ENCODE results near the gene UGP2.
"Not testable (repeated sequence)": the region's sequence is repeated elsewhere in the genome, so short reads cannot be mapped to it uniquely, and the experiment has no call there.

The UGP2 gene

DNA sequence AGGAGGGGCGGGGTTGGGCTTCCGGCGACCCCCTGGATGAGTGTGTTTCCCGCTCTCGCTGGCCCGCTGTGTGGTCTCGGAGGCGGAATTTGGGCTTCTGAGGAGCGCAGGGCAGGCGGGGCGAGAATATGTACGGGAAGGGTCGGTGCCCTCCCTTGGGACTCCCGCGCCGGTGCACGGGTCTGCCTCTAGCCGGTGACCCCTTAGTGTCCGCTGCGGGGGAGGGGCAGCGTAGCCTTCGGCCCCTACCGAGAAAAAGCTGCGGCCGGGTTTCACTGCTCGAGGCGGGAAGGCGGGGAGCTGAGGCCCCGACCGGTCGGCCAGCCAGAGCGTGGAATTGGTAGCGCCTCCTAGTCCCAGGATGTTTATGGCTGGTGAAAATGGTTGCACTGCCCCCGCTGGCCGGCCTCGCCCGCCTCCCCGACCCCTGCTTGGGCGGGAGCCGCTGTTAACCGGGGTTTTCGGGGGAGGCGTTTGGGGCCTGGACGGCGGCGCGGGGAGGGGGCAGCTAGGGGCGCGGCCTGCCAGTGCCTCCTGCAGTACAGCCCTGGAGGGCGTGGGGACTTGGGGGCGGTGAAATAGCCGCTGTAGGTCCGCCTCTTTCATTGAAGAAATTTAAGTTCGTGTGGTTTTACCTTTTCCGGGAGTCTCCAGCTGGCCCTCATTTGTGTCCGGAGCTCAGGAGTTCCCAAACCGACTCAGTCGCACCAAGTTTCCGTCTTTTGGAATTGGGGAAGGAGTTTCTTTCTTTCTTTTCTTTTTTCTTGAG lies at the start of gene UGP2:
Gene UGP2 (plus strand): TSS at position 643 of the 769 bp plus-strand sequence. CDS start 290 bp downstream, outside the sequence.
- 0 out of 2 replicates have a peak, but pooled peaks cover 2% of the 10 kb centered on the region for H3K36me3 ChIP-seq (ENCODE audit: insufficient read depth, low read length)
- H3K4me1 ChIP-seq (ENCODE audit: insufficient read depth, low read length) = no peaks in the 10 kb centered on the region
- no peaks in the 10 kb centered on the region for H3K9me3 ChIP-seq (ENCODE audit: control insufficient read depth, insufficient read depth, low read length)

DNA sequence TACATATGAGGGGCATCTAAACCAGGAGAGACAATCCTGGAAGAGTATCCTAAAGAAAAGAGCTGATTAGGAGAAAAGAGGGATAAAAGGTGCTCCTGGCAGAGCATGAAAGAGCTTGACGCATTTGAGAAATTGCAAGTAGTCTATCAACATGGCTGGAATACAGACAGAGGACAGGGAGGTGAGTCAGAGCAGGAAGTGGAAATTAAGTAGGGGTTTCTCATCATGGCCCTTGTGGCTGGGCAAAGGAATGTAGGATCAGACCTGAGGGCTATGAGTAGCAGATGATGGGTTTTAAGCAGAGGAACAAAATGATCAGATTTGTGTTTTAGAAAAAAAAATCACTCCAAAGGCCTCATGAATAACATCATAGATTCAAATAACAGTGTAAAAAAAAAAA lies 49.2 kb upstream of the UGP2 start:
- H3K9ac ChIP-seq (ENCODE audit: low read depth, low read length) = no peak overlapping the region
- H3K4me1 ChIP-seq (ENCODE audit: insufficient read depth, low read length) = peaks cover 19% of the 10 kb centered on the region
- H3K9me3 ChIP-seq (ENCODE audit: control insufficient read depth, insufficient read depth, low read length) = no peaks in the 10 kb centered on the region; the same call in 1 of the 2 replicates
- no peaks in the 10 kb centered on the region for H3K36me3 ChIP-seq (ENCODE audit: insufficient read depth, low read length)

More for the DNA sequence above, at the start of gene UGP2:
- H3K9ac ChIP-seq (ENCODE audit: low read depth, low read length) = peak within 1 kb of the TSS; percentile 92

DNA sequence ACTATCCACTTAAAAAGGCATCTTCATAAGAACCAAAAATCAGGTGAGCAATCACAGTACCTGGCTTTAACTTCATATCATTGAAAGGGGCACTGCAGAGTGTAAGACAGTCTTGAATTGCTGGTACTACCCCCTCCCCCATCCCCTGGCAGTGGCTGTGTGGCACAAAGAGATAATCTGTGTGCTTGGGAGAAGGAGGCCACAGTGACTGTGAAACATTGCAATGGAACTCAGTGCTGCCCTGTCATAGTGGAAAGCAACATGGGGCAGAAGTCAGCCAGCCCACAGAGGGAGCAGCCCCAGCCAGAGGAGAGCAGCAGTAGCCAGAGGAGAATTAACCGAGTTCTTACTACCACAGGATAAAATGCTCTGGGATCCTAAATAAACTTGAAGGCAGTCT lies 45.3 kb upstream of the UGP2 start:
- H3K9ac ChIP-seq (ENCODE audit: low read depth, low read length) = no peak overlapping the region
- no peaks in the 10 kb centered on the region for H3K36me3 ChIP-seq (ENCODE audit: insufficient read depth, low read length)
- H3K9me3 ChIP-seq (ENCODE audit: control insufficient read depth, insufficient read depth, low read length) = no peaks in the 10 kb centered on the region; the same call in 1 of the 2 replicates
- peaks cover 1% of the 10 kb centered on the region; the same call in 1 of the 2 replicates for H3K4me1 ChIP-seq (ENCODE audit: insufficient read depth, low read length)

DNA sequence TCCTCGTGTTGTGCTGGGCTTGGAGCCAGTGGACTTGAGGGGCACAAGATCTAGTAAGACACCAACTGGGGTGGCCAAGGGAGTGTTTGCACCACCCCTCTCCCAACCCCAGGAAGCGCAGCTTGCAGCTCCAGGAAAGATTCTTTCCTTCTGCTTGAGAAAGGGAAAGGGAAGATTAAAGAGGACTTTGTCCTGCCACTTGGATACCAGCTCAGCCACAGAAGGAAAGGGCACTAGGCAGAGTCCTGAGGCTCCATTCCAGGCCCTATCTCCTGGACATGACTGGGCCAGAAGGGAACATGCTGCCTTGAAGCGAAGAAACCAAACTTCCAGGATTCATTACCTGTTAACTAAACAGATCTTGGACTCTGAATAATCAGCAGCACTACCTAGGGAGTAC lies 44.9 kb upstream of the UGP2 start:
- Histone ChIP-seq H3K4me1 (ENCODE audit: insufficient read depth, low read length) (no peaks in the 10 kb centered on the region; the same call in 1 of the 2 replicates), H3K9ac (ENCODE audit: low read depth, low read length) (no peak overlapping the region), H3K36me3 (ENCODE audit: insufficient read depth, low read length) (no peaks in the 10 kb centered on the region), H3K9me3 (ENCODE audit: control insufficient read depth, insufficient read depth, low read length) (no peaks in the 10 kb centered on the region; the same call in 1 of the 2 replicates)

DNA sequence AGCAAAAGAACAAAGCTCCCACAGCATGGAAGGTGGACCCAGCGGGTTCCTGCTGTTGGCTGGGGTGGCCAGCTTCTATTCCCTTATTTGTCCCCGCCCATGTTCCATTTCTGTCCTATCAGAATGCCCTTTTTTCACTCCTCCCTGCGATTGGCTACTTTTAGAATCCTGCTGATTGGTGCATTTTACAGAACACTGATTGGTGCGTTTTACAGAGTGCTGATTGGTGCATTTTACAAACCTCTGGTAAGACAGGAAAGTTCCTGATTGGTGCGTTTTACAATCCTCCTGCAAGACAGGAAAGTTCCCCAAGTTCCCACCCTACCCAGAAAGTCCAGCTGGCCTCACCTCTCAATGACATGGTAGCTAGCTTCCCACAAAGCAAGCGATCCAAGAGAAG lies 40.2 kb upstream of the UGP2 start:
- Histone ChIP-seq H3K9me3 (ENCODE audit: control insufficient read depth, insufficient read depth, low read length) (no peaks in the 10 kb centered on the region), H3K36me3 (ENCODE audit: insufficient read depth, low read length) (no peaks in the 10 kb centered on the region), H3K4me1 (ENCODE audit: insufficient read depth, low read length) (no peaks in the 10 kb centered on the region; the same call in 1 of the 2 replicates), H3K9ac (ENCODE audit: low read depth, low read length) (no peak overlapping the region)

DNA sequence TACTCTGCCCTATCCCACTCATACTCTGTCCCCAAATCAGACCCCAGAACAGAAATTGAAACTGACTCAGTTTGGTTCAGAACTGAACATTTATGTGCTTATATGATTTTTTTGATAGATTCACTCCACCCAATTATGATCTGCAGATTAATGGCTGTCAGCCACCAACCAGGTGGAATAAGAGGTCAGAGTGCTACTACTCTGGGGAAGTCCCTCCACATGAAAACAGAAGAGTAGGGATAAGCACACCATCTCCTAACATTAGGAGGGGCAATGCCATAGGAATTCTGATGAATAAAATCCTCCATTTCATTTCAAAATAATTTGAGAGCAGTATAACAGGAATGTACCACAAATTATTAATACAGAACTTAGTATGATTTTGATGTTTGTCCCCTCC lies 36.3 kb upstream of the UGP2 start:
- H3K36me3 ChIP-seq (ENCODE audit: insufficient read depth, low read length) = no peaks in the 10 kb centered on the region
- no peaks in the 10 kb centered on the region for H3K4me1 ChIP-seq (ENCODE audit: insufficient read depth, low read length)
- H3K9ac ChIP-seq (ENCODE audit: low read depth, low read length) = no peak overlapping the region
- H3K9me3 ChIP-seq (ENCODE audit: control insufficient read depth, insufficient read depth, low read length) = no peaks in the 10 kb centered on the region

DNA sequence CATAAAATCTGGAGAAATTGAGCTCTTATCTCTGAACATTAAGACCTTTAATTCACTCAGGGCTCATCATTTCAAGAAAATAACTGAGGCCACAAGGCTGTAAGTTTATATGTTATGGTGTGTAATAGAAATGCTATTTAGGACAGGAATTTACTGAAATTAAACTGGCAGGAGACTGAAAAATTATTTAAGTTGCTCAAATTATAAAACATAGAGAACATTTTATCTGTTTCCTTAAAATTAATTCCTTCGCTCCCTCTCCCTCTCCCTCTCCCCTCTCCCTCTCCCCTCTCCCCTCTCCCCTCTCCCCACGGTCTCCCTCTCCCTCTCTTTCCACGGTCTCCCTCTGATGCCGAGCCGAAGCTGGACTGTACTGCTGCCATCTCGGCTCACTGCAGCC lies 33.7 kb upstream of the UGP2 start:
- H3K36me3 ChIP-seq (ENCODE audit: insufficient read depth, low read length); H3K9ac ChIP-seq (ENCODE audit: low read depth, low read length); H3K9me3 ChIP-seq (ENCODE audit: control insufficient read depth, insufficient read depth, low read length); H3K4me1 ChIP-seq (ENCODE audit: insufficient read depth, low read length): not testable (repeated sequence)

DNA sequence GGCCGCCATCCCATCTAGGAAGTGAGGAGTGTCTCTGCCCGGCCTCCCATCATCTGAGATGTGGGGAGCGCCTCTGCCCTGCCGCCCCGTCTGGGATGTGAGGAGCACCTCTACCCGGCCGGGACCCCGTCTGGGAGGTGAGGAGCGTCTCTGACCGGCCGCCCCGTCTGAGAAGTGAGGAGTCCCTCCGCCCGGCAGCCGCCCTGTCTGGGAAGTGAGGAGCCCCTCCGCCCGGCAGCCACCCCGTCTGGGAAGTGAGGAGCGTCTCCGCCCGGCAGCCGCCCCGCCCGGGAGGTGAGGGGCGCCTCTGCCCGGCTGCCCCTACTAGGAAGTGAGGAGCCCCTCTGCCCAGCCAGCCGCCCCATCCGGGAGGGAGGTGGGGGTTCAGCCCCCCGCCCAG lies 32.8 kb upstream of the UGP2 start:
- not testable (repeated sequence) for H3K9ac ChIP-seq (ENCODE audit: low read depth, low read length); H3K9me3 ChIP-seq (ENCODE audit: control insufficient read depth, insufficient read depth, low read length); H3K4me1 ChIP-seq (ENCODE audit: insufficient read depth, low read length); H3K36me3 ChIP-seq (ENCODE audit: insufficient read depth, low read length)

DNA sequence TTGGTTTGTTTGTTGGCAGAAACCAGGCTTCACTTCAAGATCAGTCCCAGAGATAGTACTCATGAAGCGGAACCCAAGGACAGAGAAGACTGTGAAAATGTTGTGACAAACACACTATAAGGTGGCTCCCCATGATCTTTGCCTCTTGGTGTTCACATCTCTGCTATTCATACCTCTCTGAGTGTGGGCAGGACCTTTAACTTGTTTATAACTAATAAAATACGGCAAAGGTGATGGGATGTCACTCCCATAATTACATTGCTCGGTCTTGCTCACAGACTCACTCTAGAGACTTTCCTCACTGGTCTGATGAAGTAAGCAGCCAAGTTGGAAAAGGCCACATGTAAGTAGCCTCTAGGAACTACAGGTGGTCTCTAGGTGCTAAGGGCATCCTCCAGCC lies 30.6 kb upstream of the UGP2 start:
- Histone ChIP-seq H3K4me1 (ENCODE audit: insufficient read depth, low read length) (no peaks in the 10 kb centered on the region), H3K9me3 (ENCODE audit: control insufficient read depth, insufficient read depth, low read length) (no peaks in the 10 kb centered on the region), H3K9ac (ENCODE audit: low read depth, low read length) (no peak overlapping the region), H3K36me3 (ENCODE audit: insufficient read depth, low read length) (no peaks in the 10 kb centered on the region)

DNA sequence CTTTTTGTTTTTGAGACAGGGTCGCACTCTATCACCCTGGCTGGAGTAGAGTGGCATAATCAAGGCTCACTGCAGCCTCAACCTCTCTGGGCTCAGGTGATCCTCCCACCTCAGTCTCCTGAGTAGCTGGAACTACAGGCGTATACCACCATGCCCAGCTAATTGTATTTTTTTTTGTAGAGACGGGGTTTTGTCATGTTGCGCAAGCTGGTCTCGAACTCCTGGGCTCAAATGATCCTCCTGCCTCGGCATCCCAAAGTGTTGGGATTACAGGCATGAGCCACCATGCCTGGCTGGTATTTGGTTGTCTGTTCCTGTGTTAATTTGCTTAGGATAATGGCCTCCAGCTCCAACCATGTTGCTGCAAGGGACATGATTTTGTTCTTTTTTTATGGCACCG lies 29.8 kb upstream of the UGP2 start:
- H3K9ac ChIP-seq (ENCODE audit: low read depth, low read length); H3K36me3 ChIP-seq (ENCODE audit: insufficient read depth, low read length); H3K9me3 ChIP-seq (ENCODE audit: control insufficient read depth, insufficient read depth, low read length); H3K4me1 ChIP-seq (ENCODE audit: insufficient read depth, low read length): not testable (repeated sequence)

DNA sequence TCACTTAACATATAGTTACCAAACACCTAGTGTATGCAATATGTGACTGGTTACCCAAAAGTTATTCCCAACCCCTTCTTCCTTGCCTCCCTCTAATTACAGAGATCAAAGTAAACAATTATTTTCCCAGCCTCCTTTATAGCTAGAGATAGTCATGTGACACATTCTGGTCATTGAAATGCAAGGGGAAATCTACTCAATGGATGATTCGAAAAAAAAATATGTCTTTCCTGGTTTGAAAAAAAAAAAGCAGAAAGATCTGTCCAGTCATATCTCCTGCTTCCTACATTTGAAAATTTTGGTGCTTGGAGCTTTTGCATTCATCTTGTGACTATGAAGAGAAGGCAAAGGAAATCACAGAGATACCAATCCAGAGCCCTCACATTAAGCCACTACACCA lies 27.6 kb upstream of the UGP2 start:
- no peak overlapping the region for H3K9ac ChIP-seq (ENCODE audit: low read depth, low read length)
- no peaks in the 10 kb centered on the region for H3K36me3 ChIP-seq (ENCODE audit: insufficient read depth, low read length)
- no peaks in the 10 kb centered on the region for H3K4me1 ChIP-seq (ENCODE audit: insufficient read depth, low read length)
- no peaks in the 10 kb centered on the region for H3K9me3 ChIP-seq (ENCODE audit: control insufficient read depth, insufficient read depth, low read length)

DNA sequence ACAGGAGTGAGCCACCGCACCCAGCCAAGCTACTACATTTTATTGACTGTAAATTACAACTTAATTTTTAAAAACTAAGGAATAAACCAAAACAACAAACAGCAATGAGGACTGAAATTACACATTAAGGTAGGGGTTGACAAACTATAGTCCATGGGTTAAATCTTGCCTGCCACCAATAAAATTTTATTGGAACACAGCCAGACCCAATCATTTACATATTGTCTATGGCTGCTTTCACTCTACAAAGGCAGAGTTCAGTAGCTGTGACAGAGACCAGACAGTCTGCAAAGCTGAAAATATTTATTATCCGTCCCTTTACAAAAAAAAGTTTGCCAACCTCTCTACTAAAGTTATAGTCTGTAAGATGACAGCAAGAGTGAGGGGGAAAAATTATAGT lies 24.3 kb upstream of the UGP2 start:
- no peaks in the 10 kb centered on the region for H3K36me3 ChIP-seq (ENCODE audit: insufficient read depth, low read length)

DNA sequence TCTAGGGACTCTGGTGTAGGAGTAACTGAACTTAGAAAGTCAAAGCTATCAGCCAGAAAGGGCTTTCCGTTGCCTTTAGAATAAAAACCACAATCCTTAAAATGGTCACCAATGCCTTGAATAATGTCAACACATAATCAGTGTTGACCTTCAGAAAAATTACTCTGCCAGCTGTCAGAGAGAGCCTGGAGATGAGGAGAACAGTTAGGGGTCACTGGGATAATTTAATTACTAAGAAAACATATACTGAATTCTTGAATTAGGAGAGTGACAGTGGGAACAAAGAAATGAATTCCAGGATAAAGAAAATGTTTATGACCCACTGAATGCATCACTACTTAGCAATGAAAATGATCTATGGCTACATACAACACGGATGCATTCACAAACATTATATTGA lies 23.4 kb upstream of the UGP2 start:
- Histone ChIP-seq H3K36me3 (ENCODE audit: insufficient read depth, low read length) (no peaks in the 10 kb centered on the region), H3K9ac (ENCODE audit: low read depth, low read length) (no peak overlapping the region), H3K9me3 (ENCODE audit: control insufficient read depth, insufficient read depth, low read length) (no peaks in the 10 kb centered on the region), H3K4me1 (ENCODE audit: insufficient read depth, low read length) (no peaks in the 10 kb centered on the region)

More for the DNA sequence above, 24.3 kb upstream of the UGP2 start:
- H3K4me1 ChIP-seq (ENCODE audit: insufficient read depth, low read length) = no peaks in the 10 kb centered on the region
- H3K9me3 ChIP-seq (ENCODE audit: control insufficient read depth, insufficient read depth, low read length) = no peaks in the 10 kb centered on the region
- H3K9ac ChIP-seq (ENCODE audit: low read depth, low read length) = no peak overlapping the region

DNA sequence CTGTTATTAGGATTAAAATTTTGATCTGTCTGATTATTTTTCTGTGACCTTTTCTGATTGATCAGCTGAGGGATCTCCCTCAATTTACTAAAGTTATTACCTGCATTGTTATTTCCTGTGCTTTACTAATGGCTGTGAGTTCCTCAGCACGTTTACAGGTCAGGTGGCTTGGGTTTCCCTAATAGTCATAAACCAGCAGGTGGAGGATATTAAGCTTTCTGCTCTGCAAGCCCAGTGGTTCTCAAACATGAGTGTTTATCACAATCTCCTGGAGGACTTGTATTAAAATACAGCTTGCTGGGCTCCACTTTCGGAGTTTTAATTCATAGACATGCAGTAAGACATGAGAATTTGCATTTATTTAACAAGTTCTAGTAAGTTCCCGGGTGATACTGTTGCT lies 22.4 kb upstream of the UGP2 start:
- H3K36me3 ChIP-seq (ENCODE audit: insufficient read depth, low read length) = no peaks in the 10 kb centered on the region
- H3K9ac ChIP-seq (ENCODE audit: low read depth, low read length) = no peak overlapping the region
- no peaks in the 10 kb centered on the region for H3K4me1 ChIP-seq (ENCODE audit: insufficient read depth, low read length)
- H3K9me3 ChIP-seq (ENCODE audit: control insufficient read depth, insufficient read depth, low read length) = no peaks in the 10 kb centered on the region

All from ES-I3 (cell line).